H1 (cell line): ENCODE data around the gene OR6V1. TPM values are rescaled to one million over a fixed set of nuclear protein-coding genes. Genes with fewer than 3 reads are reported as not detected.

Experiments used
- CTCF ChIA-PET: fragments of 300-600 bp; sonication (Branson Sonifier 250); formaldehyde crosslinking; loops from one replicate; lab custom pipeline; 2021; ENCODE audit not compliant: partially characterized antibody; lab: Charles Lee
- POLR2A ChIA-PET: fragments of 300-600 bp; sonication (Branson Sonifier 250); formaldehyde crosslinking; loops from one replicate; lab custom pipeline; 2021; ENCODE audit warnings: inconsistent platforms; ENCODE audit not compliant: partially characterized antibody; lab: Charles Lee
- DNase-seq, 2 experiments: peaks; one replicate each; pipeline versions ENCODE4 v3.0.0 to v3.0.0-alpha.2; 2010 to 2022; ENCODE audit warnings: low spot score in 2 of 2, low read depth in 1 of 2, mixed read lengths in 1 of 2
- FAIRE-seq: peaks from 2 replicates; lab custom pipeline; 2011; peaks lifted over from hg19 to GRCh38; lab: Jason Lieb, UNC
- H2AFZ ChIP-seq: 2 replicates; pipeline ENCODE4 v1.8.1; 2012; ENCODE audit warnings: low read length, inconsistent platforms
- H2AK5ac ChIP-seq: 2 replicates; pipeline ENCODE4 v1.6.1; 2013; ENCODE audit warnings: low read depth, low read length
- H2BK120ac ChIP-seq: replicated peaks from 2 replicates; pipeline ENCODE3; 2013; ENCODE audit warnings: low read depth, low read length, inconsistent platforms
- H2BK12ac ChIP-seq: 2 replicates; pipeline ENCODE4 v1.6.1; 2013; ENCODE audit warnings: low read depth, low read length
- H2BK15ac ChIP-seq: 2 replicates; pipeline ENCODE4 v1.6.1; 2013; ENCODE audit warnings: low read length
- H2BK20ac ChIP-seq: 2 replicates; pipeline ENCODE4 v1.6.1; 2013; ENCODE audit warnings: low read length
- H2BK5ac ChIP-seq: 2 replicates; pipeline ENCODE4 v1.6.1; 2013; ENCODE audit warnings: low read depth, low read length
- H3K14ac ChIP-seq: 2 replicates; pipeline ENCODE4 v1.6.1; 2013; ENCODE audit warnings: inconsistent platforms; ENCODE audit not compliant: insufficient read length
- H3K18ac ChIP-seq: 2 replicates; pipeline ENCODE4 v1.6.1; 2013; ENCODE audit warnings: low read length; ENCODE audit errors: extremely low read depth
- H3K23ac ChIP-seq: 2 replicates; pipeline ENCODE4 v1.6.1; 2013; ENCODE audit warnings: inconsistent platforms; ENCODE audit not compliant: insufficient read length
- H3K23me2 ChIP-seq: 2 replicates; pipeline ENCODE4 v1.6.1; 2013; ENCODE audit warnings: low read depth, low read length
- H3K27ac ChIP-seq: 2 replicates; pipeline ENCODE4 v1.6.1; 2011; ENCODE audit warnings: low read depth, low read length, inconsistent platforms
- H3K27me3 ChIP-seq, 4 experiments: replicated peaks in 1 of 4; 1 replicate in 1 of 4; 2 replicates in 3 of 4; pipeline versions ENCODE4 v1.6.1 to v1.8.1; 2011 to 2013; ENCODE audit warnings: low read length in 3 of 4, mild to moderate bottlenecking in 3 of 4, inconsistent platforms in 2 of 4, mixed read lengths in 2 of 4, moderate library complexity in 1 of 4; ENCODE audit not compliant: control insufficient read depth in 3 of 4, insufficient read depth in 3 of 4; ENCODE audit errors: extremely low read depth in 1 of 4
- H3K36me3 ChIP-seq, 4 experiments: 2 replicates each; pipeline versions ENCODE4 v1.6.1 to v1.8.1; 2011 to 2013; ENCODE audit warnings: mild to moderate bottlenecking in 4 of 4, low read length in 3 of 4, moderate library complexity in 2 of 4, control low read depth in 1 of 4, inconsistent platforms in 1 of 4; ENCODE audit not compliant: insufficient read depth in 4 of 4, control insufficient read depth in 2 of 4
- H3K4ac ChIP-seq: replicated peaks from 2 replicates; pipeline ENCODE3; 2013; ENCODE audit warnings: low read length, low read depth, mixed read lengths, inconsistent platforms; ENCODE audit not compliant: insufficient read length
- H3K4me1 ChIP-seq, 4 experiments: replicated peaks in 1 of 4; 1 replicate in 1 of 4; 2 replicates in 3 of 4; pipeline versions ENCODE4 v1.6.1 to v1.8.1; 2011 to 2013; ENCODE audit warnings: low read length in 3 of 4, inconsistent platforms in 2 of 4, mixed read lengths in 1 of 4; ENCODE audit not compliant: insufficient read depth in 4 of 4, control insufficient read depth in 3 of 4
- H3K4me2 ChIP-seq, 2 experiments: 2 replicates each; pipeline versions ENCODE4 v1.6.1 to v1.8.1; 2011 to 2013; ENCODE audit warnings: low read depth in 2 of 2, low read length in 2 of 2, control low read depth in 1 of 2, inconsistent platforms in 1 of 2, mild to moderate bottlenecking in 1 of 2; ENCODE audit not compliant: insufficient read depth in 1 of 2
- H3K4me3 ChIP-seq, 4 experiments: fragments of 200-600, 300-600 bp in 1 of 4; sonication (generic), shearing (Covaris generic), sonication (Bioruptor Twin) in 1 of 4; 2 replicates each; pipeline versions ENCODE4 v1.5.1 to v1.8.1; 2011 to 2016; ENCODE audit warnings: low read length in 4 of 4, low read depth in 3 of 4, control low read depth in 2 of 4, inconsistent platforms in 2 of 4, mild to moderate bottlenecking in 2 of 4, mixed read lengths in 1 of 4, moderate library complexity in 1 of 4; ENCODE audit not compliant: insufficient read depth in 2 of 4; ENCODE audit errors: extremely low read depth in 1 of 4
- H3K56ac ChIP-seq: replicated peaks from 2 replicates; pipeline ENCODE3; 2013; ENCODE audit warnings: low read depth, mild to moderate bottlenecking, mixed read lengths, low read length, inconsistent platforms; ENCODE audit not compliant: insufficient read length
- H3K79me1 ChIP-seq: 2 replicates; pipeline ENCODE4 v1.6.1; 2013; ENCODE audit warnings: low read depth, low read length, control low read depth
- H3K79me2 ChIP-seq, 2 experiments: 2 replicates each; pipeline versions ENCODE4 v1.6.1 to v1.8.1; 2012 to 2013; ENCODE audit warnings: low read length in 2 of 2, mild to moderate bottlenecking in 2 of 2, inconsistent platforms in 1 of 2; ENCODE audit not compliant: insufficient read depth in 2 of 2, control insufficient read depth in 1 of 2
- H3K9ac ChIP-seq, 4 experiments: replicated peaks in 1 of 4; 1 replicate in 1 of 4; 2 replicates in 3 of 4; pipeline versions ENCODE4 v1.6.1 to v1.8.1; 2011 to 2013; ENCODE audit warnings: low read depth in 3 of 4, low read length in 3 of 4, control low read depth in 2 of 4, mild to moderate bottlenecking in 2 of 4, moderate library complexity in 2 of 4, inconsistent platforms in 1 of 4; ENCODE audit errors: extremely low read depth in 1 of 4
- H3K9me3 ChIP-seq, 2 experiments: 2 replicates each; pipeline versions ENCODE4 v1.6.1 to v1.8.1; 2012 to 2013; ENCODE audit warnings: mild to moderate bottlenecking in 2 of 2, moderate library complexity in 2 of 2, control low read depth in 1 of 2, inconsistent platforms in 1 of 2, low read depth in 1 of 2, low read length in 1 of 2, mixed read lengths in 1 of 2; ENCODE audit not compliant: insufficient read depth in 2 of 2
- H4K20me1 ChIP-seq, 2 experiments: replicated peaks in 1 of 2; 2 replicates each; pipeline versions ENCODE3 to v1.8.1; 2011 to 2013; ENCODE audit warnings: inconsistent platforms in 2 of 2, low read length in 2 of 2, mild to moderate bottlenecking in 1 of 2; ENCODE audit not compliant: insufficient read depth in 2 of 2, control insufficient read depth in 1 of 2
- H4K5ac ChIP-seq: 2 replicates; pipeline ENCODE4 v1.6.1; 2013; ENCODE audit warnings: low read length, low read depth, mixed read lengths, inconsistent platforms; ENCODE audit not compliant: insufficient read length
- H4K8ac ChIP-seq: 2 replicates; pipeline ENCODE4 v1.8.0; 2013; ENCODE audit warnings: mild to moderate bottlenecking, moderate library complexity, low read length, inconsistent platforms; ENCODE audit not compliant: insufficient read depth; ENCODE audit errors: extremely low read depth
- H4K91ac ChIP-seq: replicated peaks from 2 replicates; pipeline ENCODE3; 2013; ENCODE audit warnings: low read length, mixed read lengths, inconsistent platforms; ENCODE audit not compliant: insufficient read length
- JUN ChIP-seq: IDR thresholded peaks from 2 replicates; pipeline ENCODE4 v1.6.1; 2011; ENCODE audit warnings: low read depth, mild to moderate bottlenecking, improper control_type of control experiment, low read length
- TCF12 ChIP-seq: IDR thresholded peaks from 2 replicates; pipeline ENCODE4 v1.6.1; 2011; ENCODE audit warnings: low read depth, mild to moderate bottlenecking, low read length
- polyA plus RNA-seq, 7 experiments: library from polyadenylated mRNA; depleted of rRNA in 3 of 7; stranded (reverse) in 5 of 7; unstranded in 2 of 7; fragments of >200 nt in 5 of 7; fragments of 200-250 nt in 2 of 7; gene quantifications; 1 replicate in 5 of 7; 2 replicates in 1 of 7; 4 replicates in 1 of 7; pipeline versions ENCODE4 v1.2.1 to v1.2.3, GENCODE V29; 2011 to 2013; ENCODE audit warnings: missing spikeins in 2 of 7, mixed read lengths in 2 of 7
- total RNA-seq: library from RNA; stranded (reverse); fragmentation: NEBNext Ultra II Directional; extraction: Animal tissue kit (Norgen Biotek cat#: 25700); gene quantifications from 2 replicates; pipeline ENCODE4 v1.2.1, GENCODE V29; 2021
- TF ChIP-seq, protein P1 (sequence below): IDR thresholded peaks from 2 replicates; pipeline ENCODE4 v1.6.1; 2012; ENCODE audit warnings: inconsistent platforms

OR6V1 gene
- total and polyA plus RNA-seq, 2 of the 8 experiments (the other 6 are each of a cell fraction or from before 2014, with no cell fraction given), result not detected

DNA sequence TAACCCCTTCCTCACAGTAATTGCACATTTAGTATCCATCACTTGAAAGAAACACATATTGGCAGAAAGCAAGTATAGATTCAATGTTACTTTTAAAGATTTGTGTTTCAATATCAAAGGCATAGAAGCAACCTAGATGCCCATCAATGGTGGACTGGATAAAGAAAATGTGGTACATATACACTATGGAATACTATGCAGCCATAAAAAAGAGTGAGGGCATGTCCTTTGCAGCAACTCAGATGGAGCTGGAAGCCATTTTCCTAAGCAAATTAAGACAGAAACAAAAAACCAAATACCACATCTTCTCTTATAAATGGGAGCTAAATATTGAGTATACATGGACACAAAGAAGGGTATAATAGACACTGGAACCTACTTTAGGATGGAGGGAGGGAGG is 3.6 kb downstream of the OR6V1 start:
- no peaks in the 10 kb centered on the region for H3K27me3 ChIP-seq
- no peaks in the 10 kb centered on the region for H3K36me3 ChIP-seq
- H3K18ac ChIP-seq, result no peak overlapping the region
- POLR2A ChIA-PET, result no interaction called here
- DNase-seq (no peak), FAIRE-seq (no peak)
- no peak overlapping the region for H4K91ac ChIP-seq
- H2BK120ac ChIP-seq, result no peak overlapping the region
- no peak overlapping the region for H2AK5ac ChIP-seq
- H3K4me2 ChIP-seq, result no peak overlapping the region
- H3K9ac ChIP-seq, result no peak overlapping the region
- no peak overlapping the region for H3K14ac ChIP-seq
- no peaks in the 10 kb centered on the region for H4K20me1 ChIP-seq
- H3K56ac ChIP-seq, result no peak overlapping the region
- H3K4ac ChIP-seq, result no peak overlapping the region
- H3K4me3 ChIP-seq, result no peak overlapping the region
- no peak overlapping the region for H4K8ac ChIP-seq
- H2AFZ ChIP-seq, result no peak overlapping the region
- TF ChIP-seq, protein P1, sequence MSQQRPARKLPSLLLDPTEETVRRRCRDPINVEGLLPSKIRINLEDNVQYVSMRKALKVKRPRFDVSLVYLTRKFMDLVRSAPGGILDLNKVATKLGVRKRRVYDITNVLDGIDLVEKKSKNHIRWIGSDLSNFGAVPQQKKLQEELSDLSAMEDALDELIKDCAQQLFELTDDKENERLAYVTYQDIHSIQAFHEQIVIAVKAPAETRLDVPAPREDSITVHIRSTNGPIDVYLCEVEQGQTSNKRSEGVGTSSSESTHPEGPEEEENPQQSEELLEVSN, result no peak
- no peak for TF ChIP-seq JUN
- no peak for TF ChIP-seq TCF12
- no peaks in the 10 kb centered on the region for H3K9me3 ChIP-seq
- H3K79me2 ChIP-seq, result no peaks in the 10 kb centered on the region
- no peak overlapping the region for H2BK12ac ChIP-seq
- no peak overlapping the region for H2BK20ac ChIP-seq
- CTCF ChIA-PET, result interaction anchor here (0.8 to 1.1 kb wide), 2 partner anchors 163 to 183 kb away, joined by 3 read pairs; no protein-coding TSS in a partner anchor
- no peaks in the 10 kb centered on the region for H3K4me1 ChIP-seq
- no peak overlapping the region for H4K5ac ChIP-seq
- no peaks in the 10 kb centered on the region for H3K79me1 ChIP-seq
- H3K23me2 ChIP-seq, result no peaks in the 10 kb centered on the region
- no peak overlapping the region for H2BK5ac ChIP-seq
- no peak overlapping the region for H3K27ac ChIP-seq
- H2BK15ac ChIP-seq, result no peak overlapping the region
- no peak overlapping the region for H3K23ac ChIP-seq
